IMR-90 (cell line): ENCODE results near the gene ZNF366. TPM values are rescaled to one million over a fixed set of nuclear protein-coding genes. Genes with fewer than 3 reads are reported as not detected.
A peak's percentile ranks its signal among the peaks of the same experiment; 100 is the strongest.

Experiments used
- ATAC-seq: fragments of 200-7000 bp; cut with Tn5 transposase; 2 replicates; pipeline ENCODE4 v1.9.1; 2020; ENCODE audit warnings: low read depth, mild to moderate bottlenecking, moderate library complexity
- BruUV-seq: library from RNA; stranded (reverse); fragments of 400-500 nt; replicated peaks from 2 replicates; lab custom pipeline; 2021; lab: Mats Ljungman, UMichigan
- CTCF ChIA-PET: fragments of 300-600 bp; formaldehyde crosslinking; extraction: SDS; loops from one replicate; lab custom pipeline; 2021; ENCODE audit warnings: antibody characterized with exemption; lab: Yijun Ruan, JAX
- POLR2A ChIA-PET: fragments of 300-600 bp; sonication (Branson Sonifier 250); formaldehyde crosslinking; loops from one replicate; lab custom pipeline; 2022; ENCODE audit warnings: antibody characterized with exemption; ENCODE audit not compliant: unreplicated experiment; lab: Charles Lee
- DNase-seq: peaks from one replicate; pipeline ENCODE4 v3.0.0; 2013
- H2AFZ ChIP-seq: replicated peaks from 2 replicates; pipeline ENCODE3; 2013; ENCODE audit warnings: low read length, mild to moderate bottlenecking; ENCODE audit not compliant: poor library complexity
- H2AK5ac ChIP-seq: 2 replicates; pipeline ENCODE4 v1.6.1; 2013; ENCODE audit warnings: low read depth, low read length, inconsistent platforms
- H2AK9ac ChIP-seq: replicated peaks from 2 replicates; pipeline ENCODE3; 2013; ENCODE audit warnings: mild to moderate bottlenecking, low read depth, low read length, moderate library complexity; ENCODE audit not compliant: poor library complexity
- H2BK120ac ChIP-seq: 2 replicates; pipeline ENCODE4 v1.6.1; 2013; ENCODE audit warnings: low read depth, low read length, inconsistent platforms
- H2BK15ac ChIP-seq: 3 replicates; pipeline ENCODE4 v1.6.1; 2013; ENCODE audit warnings: low read depth, low read length, inconsistent platforms
- H2BK20ac ChIP-seq: 2 replicates; pipeline ENCODE4 v1.6.1; 2013; ENCODE audit warnings: low read depth, mild to moderate bottlenecking, inconsistent platforms, low read length, moderate library complexity
- H2BK5ac ChIP-seq: 2 replicates; pipeline ENCODE4 v1.6.1; 2013; ENCODE audit warnings: mild to moderate bottlenecking, low read depth, low read length, inconsistent platforms; ENCODE audit not compliant: poor library complexity, severe bottlenecking
- H3K14ac ChIP-seq: replicated peaks from 2 replicates; pipeline ENCODE4 v1.6.1; 2013; ENCODE audit warnings: low read depth, low read length, inconsistent platforms
- H3K18ac ChIP-seq: 2 replicates; pipeline ENCODE4 v1.6.1; 2013; ENCODE audit warnings: low read depth, low read length, control low read depth
- H3K23ac ChIP-seq: 2 replicates; pipeline ENCODE4 v1.6.1; 2013; ENCODE audit warnings: low read depth, low read length, inconsistent platforms
- H3K27ac ChIP-seq: 2 replicates; pipeline ENCODE4 v1.5.1; 2013; ENCODE audit warnings: mild to moderate bottlenecking, control low read depth, low read length; ENCODE audit not compliant: insufficient read depth
- H3K27me3 ChIP-seq: 2 replicates; pipeline ENCODE4 v1.6.1; 2013; ENCODE audit warnings: low read length; ENCODE audit not compliant: control insufficient read depth, insufficient read depth
- H3K36me3 ChIP-seq: 2 replicates; pipeline ENCODE4 v1.6.1; 2013; ENCODE audit warnings: low read length, mixed read lengths; ENCODE audit not compliant: control insufficient read depth, insufficient read depth
- H3K4ac ChIP-seq: 2 replicates; pipeline ENCODE4 v1.6.1; 2013; ENCODE audit warnings: low read depth, low read length, inconsistent platforms
- H3K4me1 ChIP-seq: 2 replicates; pipeline ENCODE4 v1.6.1; 2013; ENCODE audit warnings: low read length, mixed read lengths; ENCODE audit not compliant: control insufficient read depth, insufficient read depth
- H3K4me2 ChIP-seq: 2 replicates; pipeline ENCODE4 v1.6.1; 2013; ENCODE audit warnings: low read depth, mild to moderate bottlenecking, control low read depth, low read length, moderate library complexity
- H3K4me3 ChIP-seq: 2 replicates; pipeline ENCODE4 v1.5.1; 2013; ENCODE audit warnings: low read depth, mild to moderate bottlenecking, control low read depth, low read length, moderate library complexity; ENCODE audit not compliant: insufficient read depth
- H3K56ac ChIP-seq: 2 replicates; pipeline ENCODE4 v1.6.1; 2013; ENCODE audit warnings: low read length, inconsistent platforms; ENCODE audit not compliant: insufficient read depth; ENCODE audit errors: extremely low read depth
- H3K79me1 ChIP-seq, 2 experiments: 2 replicates each; pipeline ENCODE4 v1.6.1; 2013; ENCODE audit warnings: low read length in 2 of 2, inconsistent platforms in 1 of 2, low read depth in 1 of 2
- H3K9ac ChIP-seq: 2 replicates; pipeline ENCODE4 v1.6.1; 2013; ENCODE audit warnings: low read depth, low read length, control low read depth
- H3K9me1 ChIP-seq: 2 replicates; pipeline ENCODE4 v1.6.1; 2013; ENCODE audit warnings: low read length, inconsistent platforms; ENCODE audit not compliant: insufficient read depth
- H3K9me3 ChIP-seq: 2 replicates; pipeline ENCODE4 v1.6.1; 2013; ENCODE audit warnings: low read length; ENCODE audit not compliant: control insufficient read depth, insufficient read depth
- H4K20me1 ChIP-seq: 2 replicates; pipeline ENCODE4 v1.6.1; 2013; ENCODE audit warnings: low read length, inconsistent platforms; ENCODE audit not compliant: insufficient read depth
- H4K5ac ChIP-seq: 2 replicates; pipeline ENCODE4 v1.6.1; 2013; ENCODE audit warnings: mild to moderate bottlenecking, low read depth, low read length, control low read depth
- H4K8ac ChIP-seq, 2 experiments: 2 replicates each; pipeline ENCODE4 v1.6.1; 2013; ENCODE audit warnings: low read depth in 2 of 2, low read length in 2 of 2, control low read depth in 1 of 2, inconsistent platforms in 1 of 2
- H4K91ac ChIP-seq: 2 replicates; pipeline ENCODE4 v1.6.1; 2013; ENCODE audit warnings: low read depth, low read length, inconsistent platforms; ENCODE audit not compliant: insufficient read depth
- CEBPB ChIP-seq: IDR thresholded peaks from 2 replicates; pipeline ENCODE4 v1.6.1; 2012; ENCODE audit warnings: low read depth, low read length, improper control_type of control experiment
- CHD1 ChIP-seq: IDR thresholded peaks from 2 replicates; pipeline ENCODE4 v1.6.1; 2012; ENCODE audit warnings: low read depth, low read length, improper control_type of control experiment
- MAZ ChIP-seq: IDR thresholded peaks from 2 replicates; pipeline ENCODE4 v1.6.1; 2012; ENCODE audit warnings: low read depth, mild to moderate bottlenecking, low read length, improper control_type of control experiment, moderate library complexity, borderline replicate concordance
- WGBS, 2 experiments: methylation state at CpG; one replicate each; pipeline versions ENCODE4 v1.1.5 to v1.1.7; 2013; ENCODE audit warnings: missing lambda C conversion rate in 2 of 2; ENCODE audit not compliant: insufficient read length in 1 of 2; ENCODE audit errors: extremely low coverage in 2 of 2; 5-methylcytosine and 5-hydroxymethylcytosine counted together
- dilution Hi-C: fragments of 300-500 bp; cut with HindIII; formaldehyde crosslinking; loops from one replicate; pipeline ENCODE4 v1.14.3; 2018; ENCODE audit warnings: low sequenced_read_pairs; ENCODE audit not compliant: unreplicated experiment
- in situ Hi-C: fragments of 300-500 bp; cut with MboI; formaldehyde crosslinking; loops from 3 replicates; pipeline ENCODE4 v1.14.3; 2019; ENCODE audit warnings: low sequenced_read_pairs, inconsistent platforms, mixed read lengths
- intact Hi-C: fragments of 100-400 bp; cut with micrococcal nuclease; formaldehyde crosslinking; loops from 2 replicates; pipeline ENCODE4 v1.10.0; 2022
- polyA plus RNA-seq, 3 experiments: library from polyadenylated mRNA; depleted of rRNA; stranded (reverse); fragments of >200 nt; gene quantifications; 2 replicates each; pipeline ENCODE4 v1.2.3, GENCODE V29; 2012; ENCODE audit warnings: low replicate concordance in 1 of 3
- total RNA-seq: library from RNA; depleted of rRNA; stranded (reverse); fragments of >200 nt; gene quantifications from 2 replicates; pipeline ENCODE4 v1.2.3, GENCODE V29; 2012

ZNF366 gene
- total and polyA plus RNA-seq, 2 of the 4 experiments (the other 2 are of a cell fraction), result not detected

DNA sequence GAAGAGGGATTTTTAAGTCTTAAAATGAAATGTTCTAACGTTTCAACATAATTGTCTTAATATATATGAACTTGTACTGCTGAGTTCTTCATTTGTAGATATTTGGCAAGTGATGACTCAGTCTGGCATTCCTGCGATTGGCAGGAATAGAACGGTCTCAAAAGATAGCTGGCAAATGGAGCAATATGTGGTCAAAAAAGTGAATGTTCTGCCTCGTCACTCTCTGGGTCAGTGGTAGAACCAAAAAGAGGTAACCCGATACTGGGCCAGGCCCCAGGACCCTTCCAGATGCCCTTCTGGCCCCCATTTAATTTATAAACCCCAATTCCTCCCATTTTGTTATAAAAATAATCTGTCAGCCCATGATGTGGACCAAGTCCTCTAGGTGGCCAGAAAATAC is 39.2 kb downstream of the ZNF366 start:
- H3K4me2 ChIP-seq, result no peak overlapping the region

More for the DNA sequence above, 39.2 kb downstream of the ZNF366 start:
- no TSS peak for BruUV-seq
- Histone ChIP-seq H3K36me3 (no peaks in the 10 kb centered on the region), H3K27me3 (no peaks in the 10 kb centered on the region), H2BK5ac (no peak overlapping the region), H3K27ac (no peak overlapping the region), H3K56ac (no peak overlapping the region), H4K20me1 (no peaks in the 10 kb centered on the region), H3K14ac (no peak overlapping the region), H3K9me1 (peaks cover 9% of the 10 kb centered on the region; the same call in 1 of the 2 replicates), H3K4ac (no peak overlapping the region), H2AFZ (no peak overlapping the region), H3K9ac (no peak overlapping the region), H2AK9ac (no peak overlapping the region), H2AK5ac (no peak overlapping the region), H2BK120ac (no peak overlapping the region), H3K18ac (no peak overlapping the region), H3K9me3 (no peaks in the 10 kb centered on the region), H3K4me3 (no peak overlapping the region), H4K91ac (no peak overlapping the region), H2BK20ac (no peak overlapping the region), H2BK15ac (no peak overlapping the region), H3K23ac (no peak overlapping the region), H3K4me1 (peaks cover 7% of the 10 kb centered on the region; the same call in 1 of the 2 replicates), H3K79me1 (no peaks in the 10 kb centered on the region), H4K8ac (no peak overlapping the region), H4K5ac (no peak overlapping the region)
- peak; percentile 40 for DNase-seq
- intact Hi-C loops, result loop anchor here (5.0 kb wide), 1 partner anchor 34 kb away; no protein-coding TSS in a partner anchor
- ChIA-PET CTCF (no interaction called here), POLR2A (no interaction called here)
- TF ChIP-seq CHD1 (no peak), CEBPB (0 out of 2 replicates have a peak, but pooled peaks have one; percentile 15), MAZ (no peak)
- no peak for ATAC-seq
- in situ Hi-C loops, result no loop called here
- WGBS, 2 experiments, result 100% methylated on average over 2 of the region's 5 CpGs; no CpG with 5 or more reads in 1 of the 2 experiments
- dilution Hi-C loops, result no loop called here
